GM12875 (cell line): ENCODE data around the gene CSPG4.
"Not testable (repeated sequence)": the region's sequence is repeated elsewhere in the genome, so short reads cannot be mapped to it uniquely, and the experiment has no call there.

Source experiments
- H3K4me3 ChIP-seq: one replicate; pipeline ENCODE4 v1.5.1; 2011; ENCODE audit warnings: low read depth, low read length, control low read depth
- TF ChIP-seq, protein P1 (sequence below): IDR thresholded peaks from 2 replicates; pipeline ENCODE4 v1.5.1; 2011; ENCODE audit warnings: low read depth, mild to moderate bottlenecking, control low read depth, inconsistent platforms, low read length, moderate library complexity, borderline replicate concordance; ENCODE audit not compliant: insufficient read depth

CSPG4 gene

GRCh38 chr15:75721923-75722870 is 9.5 kb upstream of the CSPG4 start:
- TF ChIP-seq, protein P1, sequence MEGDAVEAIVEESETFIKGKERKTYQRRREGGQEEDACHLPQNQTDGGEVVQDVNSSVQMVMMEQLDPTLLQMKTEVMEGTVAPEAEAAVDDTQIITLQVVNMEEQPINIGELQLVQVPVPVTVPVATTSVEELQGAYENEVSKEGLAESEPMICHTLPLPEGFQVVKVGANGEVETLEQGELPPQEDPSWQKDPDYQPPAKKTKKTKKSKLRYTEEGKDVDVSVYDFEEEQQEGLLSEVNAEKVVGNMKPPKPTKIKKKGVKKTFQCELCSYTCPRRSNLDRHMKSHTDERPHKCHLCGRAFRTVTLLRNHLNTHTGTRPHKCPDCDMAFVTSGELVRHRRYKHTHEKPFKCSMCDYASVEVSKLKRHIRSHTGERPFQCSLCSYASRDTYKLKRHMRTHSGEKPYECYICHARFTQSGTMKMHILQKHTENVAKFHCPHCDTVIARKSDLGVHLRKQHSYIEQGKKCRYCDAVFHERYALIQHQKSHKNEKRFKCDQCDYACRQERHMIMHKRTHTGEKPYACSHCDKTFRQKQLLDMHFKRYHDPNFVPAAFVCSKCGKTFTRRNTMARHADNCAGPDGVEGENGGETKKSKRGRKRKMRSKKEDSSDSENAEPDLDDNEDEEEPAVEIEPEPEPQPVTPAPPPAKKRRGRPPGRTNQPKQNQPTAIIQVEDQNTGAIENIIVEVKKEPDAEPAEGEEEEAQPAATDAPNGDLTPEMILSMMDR, result no peak
- H3K4me3 ChIP-seq, result no peak overlapping the region

- TF ChIP-seq, protein P1, result no peak
- H3K4me3 ChIP-seq, result no peak overlapping the region
Measured at GRCh38 chr15:75721480-75721922, 8.9 kb upstream of the CSPG4 start.

DNA sequence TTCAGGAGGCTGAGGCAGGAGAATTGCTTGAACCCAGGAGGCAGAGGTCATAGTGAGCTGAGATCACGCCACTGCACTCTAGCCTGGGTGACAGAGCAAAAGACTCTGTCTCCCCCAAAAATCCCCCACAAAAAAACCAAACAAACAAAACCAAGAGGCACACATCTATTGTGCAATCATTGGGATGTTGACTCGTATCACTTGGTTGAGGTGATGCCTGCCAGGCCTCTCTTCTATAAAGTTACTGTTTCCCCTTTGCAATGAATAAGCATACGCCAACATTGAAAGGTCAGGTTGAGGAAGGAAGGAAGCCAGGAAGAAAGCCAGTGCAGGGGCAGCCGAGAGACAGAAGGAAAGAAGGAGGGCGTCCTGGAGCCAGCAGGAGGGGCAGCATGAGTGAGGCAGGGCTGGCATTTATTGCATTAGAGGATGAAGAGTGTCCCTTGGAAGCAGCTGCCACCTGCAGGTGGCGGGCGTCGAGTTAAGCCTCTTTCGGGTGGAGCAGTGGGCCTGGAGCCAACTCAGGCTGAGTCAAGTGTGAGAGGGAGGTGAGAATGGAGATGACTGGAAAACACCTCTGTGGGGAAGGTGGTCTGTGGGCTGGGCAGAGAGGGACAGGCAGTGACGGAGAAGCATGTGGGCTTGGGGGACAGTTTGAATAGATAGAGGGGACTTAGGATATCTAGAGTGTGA is 8.3 kb upstream of the CSPG4 start:
- no peak overlapping the region for H3K4me3 ChIP-seq
- TF ChIP-seq, protein P1, result peak; percentile 43; the same call in 1 of the 2 replicates

DNA sequence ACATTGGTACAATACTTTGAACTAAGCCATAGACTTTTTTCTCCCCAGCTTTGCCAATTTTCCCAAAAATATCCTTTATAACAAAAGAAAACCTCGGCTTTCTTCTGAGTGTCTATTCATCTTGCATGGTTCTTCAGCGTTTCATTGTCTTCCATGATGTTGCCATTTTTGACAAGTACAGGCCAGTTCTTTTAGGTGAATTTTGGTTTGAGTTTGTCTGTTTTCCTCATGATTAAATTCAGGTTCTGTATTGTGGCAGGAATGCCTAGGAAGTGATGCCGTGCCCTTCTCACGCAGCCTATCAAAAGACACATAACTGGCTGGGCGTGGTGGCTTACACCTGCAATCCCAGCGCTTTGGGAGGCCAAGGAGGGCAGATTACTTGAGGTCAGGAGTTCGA is 7.6 kb upstream of the CSPG4 start:
- H3K4me3 ChIP-seq, result no peak overlapping the region
- TF ChIP-seq, protein P1, result no peak

- H3K4me3 ChIP-seq, result no peak overlapping the region
- TF ChIP-seq, protein P1, result no peak
Measured at GRCh38 chr15:75718328-75718727, 5.7 kb upstream of the CSPG4 start.

DNA sequence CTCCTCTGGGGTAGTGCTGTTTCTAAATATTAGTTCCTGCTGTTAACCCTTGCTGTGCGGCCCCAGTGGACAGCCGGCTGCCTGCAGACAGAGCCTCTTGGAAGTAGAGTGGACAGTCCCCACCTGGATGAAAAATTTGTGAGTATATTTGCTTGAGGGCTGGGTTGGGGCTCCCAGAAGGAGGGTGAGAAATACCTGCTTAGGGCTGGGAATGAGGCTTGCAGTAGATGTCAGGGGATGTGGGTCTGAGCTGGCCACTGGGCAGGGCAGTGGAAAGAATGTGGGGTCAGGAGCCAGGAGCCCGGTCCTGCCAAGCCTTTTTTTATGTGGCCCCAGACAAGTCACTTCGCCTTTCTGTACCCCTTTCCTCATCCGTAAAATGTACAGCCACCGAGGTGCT is 4.4 kb upstream of the CSPG4 start:
- H3K4me3 ChIP-seq, result not testable (repeated sequence)

GRCh38 chr15:75716249-75716950 is 3.8 kb upstream of the CSPG4 start:
- H3K4me3 ChIP-seq, result not testable (repeated sequence)

GRCh38 chr15:75715312-75715832 is 2.7 kb upstream of the CSPG4 start:
- not testable (repeated sequence) for H3K4me3 ChIP-seq
